ENCODE results near the gene ADAMTS9. TPM values are rescaled to one million over a fixed set of nuclear protein-coding genes. Genes with fewer than 3 reads are reported as not detected.

ADAMTS9 gene, protein sequence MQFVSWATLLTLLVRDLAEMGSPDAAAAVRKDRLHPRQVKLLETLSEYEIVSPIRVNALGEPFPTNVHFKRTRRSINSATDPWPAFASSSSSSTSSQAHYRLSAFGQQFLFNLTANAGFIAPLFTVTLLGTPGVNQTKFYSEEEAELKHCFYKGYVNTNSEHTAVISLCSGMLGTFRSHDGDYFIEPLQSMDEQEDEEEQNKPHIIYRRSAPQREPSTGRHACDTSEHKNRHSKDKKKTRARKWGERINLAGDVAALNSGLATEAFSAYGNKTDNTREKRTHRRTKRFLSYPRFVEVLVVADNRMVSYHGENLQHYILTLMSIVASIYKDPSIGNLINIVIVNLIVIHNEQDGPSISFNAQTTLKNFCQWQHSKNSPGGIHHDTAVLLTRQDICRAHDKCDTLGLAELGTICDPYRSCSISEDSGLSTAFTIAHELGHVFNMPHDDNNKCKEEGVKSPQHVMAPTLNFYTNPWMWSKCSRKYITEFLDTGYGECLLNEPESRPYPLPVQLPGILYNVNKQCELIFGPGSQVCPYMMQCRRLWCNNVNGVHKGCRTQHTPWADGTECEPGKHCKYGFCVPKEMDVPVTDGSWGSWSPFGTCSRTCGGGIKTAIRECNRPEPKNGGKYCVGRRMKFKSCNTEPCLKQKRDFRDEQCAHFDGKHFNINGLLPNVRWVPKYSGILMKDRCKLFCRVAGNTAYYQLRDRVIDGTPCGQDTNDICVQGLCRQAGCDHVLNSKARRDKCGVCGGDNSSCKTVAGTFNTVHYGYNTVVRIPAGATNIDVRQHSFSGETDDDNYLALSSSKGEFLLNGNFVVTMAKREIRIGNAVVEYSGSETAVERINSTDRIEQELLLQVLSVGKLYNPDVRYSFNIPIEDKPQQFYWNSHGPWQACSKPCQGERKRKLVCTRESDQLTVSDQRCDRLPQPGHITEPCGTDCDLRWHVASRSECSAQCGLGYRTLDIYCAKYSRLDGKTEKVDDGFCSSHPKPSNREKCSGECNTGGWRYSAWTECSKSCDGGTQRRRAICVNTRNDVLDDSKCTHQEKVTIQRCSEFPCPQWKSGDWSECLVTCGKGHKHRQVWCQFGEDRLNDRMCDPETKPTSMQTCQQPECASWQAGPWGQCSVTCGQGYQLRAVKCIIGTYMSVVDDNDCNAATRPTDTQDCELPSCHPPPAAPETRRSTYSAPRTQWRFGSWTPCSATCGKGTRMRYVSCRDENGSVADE (N-terminal part only)
- 1,000 to 10,000 TPM in 1 of 4 donors, 100 to 1,000 TPM in 3; 136 to 1,116 (median 230) TPM for total RNA-seq

DNA sequence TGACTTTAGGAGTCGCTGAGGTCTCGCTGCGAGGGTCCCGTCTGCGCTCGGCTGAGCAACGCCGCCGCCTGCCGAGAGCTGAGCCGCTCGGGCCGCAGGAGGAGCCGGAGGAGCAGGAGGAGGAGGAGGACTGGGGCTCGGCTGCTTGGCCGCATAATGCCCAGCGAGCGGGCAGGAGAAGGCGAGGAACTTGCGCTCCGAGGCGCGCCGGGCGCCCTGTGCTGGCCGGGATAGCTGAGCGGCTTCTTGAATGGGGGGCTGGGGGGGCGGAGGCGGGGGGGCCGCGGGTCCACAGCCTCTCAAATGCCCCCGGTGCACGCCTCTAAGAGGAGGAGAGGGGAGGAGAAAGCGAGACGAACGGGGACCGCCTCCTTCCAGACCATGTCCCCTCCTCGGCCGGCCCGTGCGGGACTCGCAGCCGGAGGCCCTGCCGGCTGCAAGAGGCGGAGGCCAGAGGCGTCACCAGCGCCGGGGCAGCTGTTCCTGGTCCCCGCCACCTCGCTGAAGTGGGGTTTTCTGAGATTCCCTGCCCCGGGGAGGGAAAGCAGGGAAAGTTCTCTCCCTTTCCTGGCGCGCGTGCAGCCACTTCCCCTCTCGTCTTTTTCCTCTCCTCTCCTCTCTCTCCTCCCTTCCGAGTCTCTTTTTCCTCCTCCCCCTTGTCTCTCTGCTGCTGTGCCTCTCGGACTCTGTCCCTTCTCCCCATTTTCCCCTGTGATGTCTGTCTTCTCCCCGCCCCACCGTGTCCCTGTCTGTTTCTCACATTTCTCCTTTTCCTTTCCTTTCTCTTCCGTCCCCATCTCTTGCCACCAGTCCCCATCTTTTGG, at the start of gene ADAMTS9:
Gene ADAMTS9, minus strand, starts transcription at position 220 of the 824 bp plus-strand sequence. CDS start 343 bp downstream, outside the sequence.
- TF ChIP-seq, protein P1, sequence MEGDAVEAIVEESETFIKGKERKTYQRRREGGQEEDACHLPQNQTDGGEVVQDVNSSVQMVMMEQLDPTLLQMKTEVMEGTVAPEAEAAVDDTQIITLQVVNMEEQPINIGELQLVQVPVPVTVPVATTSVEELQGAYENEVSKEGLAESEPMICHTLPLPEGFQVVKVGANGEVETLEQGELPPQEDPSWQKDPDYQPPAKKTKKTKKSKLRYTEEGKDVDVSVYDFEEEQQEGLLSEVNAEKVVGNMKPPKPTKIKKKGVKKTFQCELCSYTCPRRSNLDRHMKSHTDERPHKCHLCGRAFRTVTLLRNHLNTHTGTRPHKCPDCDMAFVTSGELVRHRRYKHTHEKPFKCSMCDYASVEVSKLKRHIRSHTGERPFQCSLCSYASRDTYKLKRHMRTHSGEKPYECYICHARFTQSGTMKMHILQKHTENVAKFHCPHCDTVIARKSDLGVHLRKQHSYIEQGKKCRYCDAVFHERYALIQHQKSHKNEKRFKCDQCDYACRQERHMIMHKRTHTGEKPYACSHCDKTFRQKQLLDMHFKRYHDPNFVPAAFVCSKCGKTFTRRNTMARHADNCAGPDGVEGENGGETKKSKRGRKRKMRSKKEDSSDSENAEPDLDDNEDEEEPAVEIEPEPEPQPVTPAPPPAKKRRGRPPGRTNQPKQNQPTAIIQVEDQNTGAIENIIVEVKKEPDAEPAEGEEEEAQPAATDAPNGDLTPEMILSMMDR (IDR thresholded peaks at IDR 0.05), result no peak
- DNase-seq (ENCODE audit: low spot score) (no peak), ATAC-seq (ENCODE audit: low FRiP score) (peak; percentile 43)

DNA sequence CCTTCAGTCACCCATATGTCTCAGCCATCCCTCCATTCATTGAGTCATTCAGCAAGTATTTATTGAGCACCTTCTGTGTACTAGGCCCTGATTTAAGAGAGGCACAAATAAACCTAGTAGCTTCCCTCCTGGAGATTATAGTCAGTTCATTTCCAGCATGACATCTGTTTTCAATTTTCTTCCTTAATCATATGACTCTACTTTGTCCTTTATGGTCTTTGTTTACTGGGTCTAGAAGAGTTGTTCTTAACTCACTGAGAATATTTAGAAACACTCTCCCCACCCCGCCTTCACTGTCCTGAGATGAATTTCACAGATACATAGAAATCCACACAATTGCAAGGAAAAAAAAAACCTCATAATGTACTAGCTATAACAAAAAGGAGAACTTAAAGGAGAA, 44.8 kb upstream of the ADAMTS9 start:
- DNase-seq (ENCODE audit: low spot score) (no peak), ATAC-seq (ENCODE audit: low FRiP score) (no peak)
- TF ChIP-seq, protein P1 (IDR thresholded peaks at IDR 0.05), result no peak

DNA sequence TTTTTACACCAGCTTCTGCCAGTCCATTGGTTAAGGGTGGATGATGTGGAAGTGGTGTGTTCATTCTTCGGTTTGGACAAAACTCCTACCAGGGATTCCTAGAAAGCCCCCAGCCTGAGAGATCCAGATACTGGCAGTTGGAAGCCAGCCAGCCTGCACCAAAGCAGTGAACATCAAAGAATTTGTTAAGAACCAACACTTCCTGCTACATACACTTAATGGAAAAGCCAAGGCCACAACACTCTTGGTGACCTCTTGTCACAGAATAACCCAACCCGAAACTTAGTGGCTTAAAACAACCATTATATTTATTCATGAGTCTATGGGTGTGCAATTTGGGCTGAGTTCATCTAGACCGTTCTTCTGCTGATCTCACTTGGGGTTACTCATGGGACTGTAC, 42.9 kb upstream of the ADAMTS9 start:
- DNase-seq (ENCODE audit: low spot score) (no peak), ATAC-seq (ENCODE audit: low FRiP score) (no peak)

DNA sequence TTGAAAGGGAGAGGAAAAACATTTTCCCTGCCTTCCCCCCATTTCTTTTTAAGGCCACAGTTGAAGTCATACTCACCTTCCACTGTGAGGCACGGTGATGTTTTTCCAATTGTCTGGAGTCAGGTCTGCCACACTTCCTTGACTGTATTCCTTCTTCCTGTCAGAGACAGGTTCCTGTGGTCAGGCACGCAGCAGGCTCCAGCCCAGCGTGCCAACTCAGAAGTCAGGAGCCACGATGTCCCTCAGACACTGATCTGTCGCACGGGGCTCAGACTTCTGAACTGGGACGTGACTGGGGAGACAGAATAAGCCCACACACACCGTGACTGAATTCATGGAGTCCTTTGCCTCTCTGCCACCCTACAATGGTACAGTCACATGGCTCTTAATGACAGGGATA, 41.2 kb upstream of the ADAMTS9 start:
- DNase-seq (ENCODE audit: low spot score) (no peak), ATAC-seq (ENCODE audit: low FRiP score) (no peak)
- TF ChIP-seq, protein P1 (IDR thresholded peaks at IDR 0.05), result no peak

More for the DNA sequence above, 42.9 kb upstream of the ADAMTS9 start:
- TF ChIP-seq, protein P1 (IDR thresholded peaks at IDR 0.05), result no peak

DNA sequence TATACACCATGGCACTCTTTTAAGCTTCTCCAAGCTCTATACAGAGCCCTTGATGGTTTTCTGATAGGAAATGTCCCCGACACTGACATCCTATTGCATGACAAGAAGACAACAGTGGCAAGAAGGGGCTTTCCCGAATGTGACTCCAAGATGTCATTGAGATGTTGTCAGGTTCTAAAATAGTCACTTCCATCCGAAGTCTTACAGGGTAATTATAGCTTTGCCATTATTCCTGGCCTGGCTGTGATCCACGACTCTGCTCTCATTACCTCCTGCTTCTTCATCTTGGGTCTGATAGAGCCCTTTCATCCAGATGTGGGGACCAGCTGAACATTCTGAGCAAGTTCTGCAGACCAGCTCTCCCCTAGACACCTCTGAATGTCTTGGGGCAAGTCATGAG, 40.6 kb upstream of the ADAMTS9 start:
- ATAC-seq (ENCODE audit: low FRiP score) (no peak), DNase-seq (ENCODE audit: low spot score) (no peak)
- TF ChIP-seq, protein P1 (IDR thresholded peaks at IDR 0.05), result no peak
